GM12892 (cell line): ENCODE measurements around the gene EFCAB14.
"Not testable (repeated sequence)": the region's sequence is repeated elsewhere in the genome, so short reads cannot be mapped to it uniquely, and the experiment has no call there.

ENCODE experiments used
- DNase-seq: peaks from one replicate; pipeline ENCODE4 v3.0.0; 2011; ENCODE audit not compliant: insufficient read length
- FAIRE-seq: peaks from 2 replicates; lab custom pipeline; 2011; peaks lifted over from hg19 to GRCh38; lab: Jason Lieb, UNC
- POLR2A ChIP-seq: IDR thresholded peaks from 2 replicates; pipeline ENCODE4 v1.6.1; 2011; ENCODE audit warnings: low read depth, low read length, control low read depth
- POLR2AphosphoS5 ChIP-seq: IDR thresholded peaks from 2 replicates; pipeline ENCODE4 v1.6.1; 2011; ENCODE audit warnings: low read depth, low read length, control low read depth
- TAF1 ChIP-seq: IDR thresholded peaks from 2 replicates; pipeline ENCODE4 v1.6.1; 2011; ENCODE audit warnings: low read depth, mild to moderate bottlenecking, control low read depth, low read length, borderline replicate concordance

EFCAB14 gene

GRCh38 chr1:46719689-46720088 lies 775 bp upstream of the EFCAB14 start:
- FAIRE-seq = no peak
- DNase-seq = no peak
- no peak for TF ChIP-seq POLR2A
- TF ChIP-seq TAF1 = no peak
- no peak for TF ChIP-seq POLR2AphosphoS5

GRCh38 chr1:46718340-46718726 lies 581 bp downstream of the EFCAB14 start:
- no peak for FAIRE-seq
- TF ChIP-seq POLR2A = no peak
- TF ChIP-seq TAF1 = no peak
- no peak for TF ChIP-seq POLR2AphosphoS5
- DNase-seq = no peak

- TF ChIP-seq POLR2A = no peak
- TF ChIP-seq POLR2AphosphoS5 = 0 out of 2 replicates have a peak, but pooled peaks have one; percentile 34
- no peak for DNase-seq
- FAIRE-seq = peak; percentile 68
These were observed 1.3 kb downstream of the EFCAB14 start for GRCh38 chr1:46717654-46718053.

- DNase-seq (no peak), FAIRE-seq (no peak)
- TF ChIP-seq TAF1 = no peak
- TF ChIP-seq POLR2AphosphoS5 = no peak
- TF ChIP-seq POLR2A = no peak
These were observed 3.9 kb downstream of the EFCAB14 start for GRCh38 chr1:46714976-46715375.

GRCh38 chr1:46708121-46708520 lies 10.8 kb downstream of the EFCAB14 start:
- no peak for FAIRE-seq
- DNase-seq = no peak
- TF ChIP-seq POLR2AphosphoS5 (no peak), TAF1 (no peak), POLR2A (no peak)

- FAIRE-seq (no peak), DNase-seq (no peak)
- TF ChIP-seq POLR2A (no peak), TAF1 (no peak), POLR2AphosphoS5 (no peak)
These were observed 13.5 kb downstream of the EFCAB14 start for GRCh38 chr1:46705408-46705807.

- TF ChIP-seq TAF1 = no peak
- no peak for TF ChIP-seq POLR2AphosphoS5
- TF ChIP-seq POLR2A = no peak
- no peak for DNase-seq
- FAIRE-seq = peak; percentile 9
These were observed 14.8 kb downstream of the EFCAB14 start for GRCh38 chr1:46703927-46704641.

- DNase-seq (no peak), FAIRE-seq (no peak)
- TF ChIP-seq POLR2AphosphoS5 (no peak), POLR2A (no peak)
These were observed 19.2 kb downstream of the EFCAB14 start for GRCh38 chr1:46699666-46700065.

- TF ChIP-seq POLR2A (no peak), POLR2AphosphoS5 (no peak), TAF1 (no peak)
- DNase-seq (no peak), FAIRE-seq (no peak)
These were observed 21.9 kb downstream of the EFCAB14 start for GRCh38 chr1:46697053-46697452.

- not testable (repeated sequence) for DNase-seq, FAIRE-seq
These were observed 24.2 kb downstream of the EFCAB14 start for GRCh38 chr1:46694676-46695075.

GRCh38 chr1:46692811-46693770 lies 25.8 kb downstream of the EFCAB14 start:
- DNase-seq (no peak), FAIRE-seq (no peak)
- TF ChIP-seq TAF1 (no peak), POLR2A (no peak), POLR2AphosphoS5 (no peak)
